Sigmoid colon (tissue), 7 donors: ENCODE measurements around the gene KLK6. TPM values are rescaled to one million over a fixed set of nuclear protein-coding genes. Genes with fewer than 3 reads are reported as not detected.
"Not testable (repeated sequence)": the region's sequence is repeated elsewhere in the genome, so short reads cannot be mapped to it uniquely, and the experiment has no call there.

Experiments used
- DNase-seq: peaks from one replicate; pipeline ENCODE4 v3.0.0-alpha.2; 2019
- H3K27ac ChIP-seq, 4 donors: fragments of 200-600 bp; sonication (generic); one replicate each; pipeline ENCODE4 v1.5.1; 2016 to 2019; ENCODE audit warnings: mild to moderate bottlenecking in 1 of 4
- H3K27me3 ChIP-seq, 3 donors: fragments of 200-600 bp; sonication (generic); one replicate each; pipeline ENCODE4 v1.5.1; 2019; ENCODE audit warnings: mild to moderate bottlenecking in 1 of 3
- H3K36me3 ChIP-seq, 4 donors: fragments of 200-600 bp; sonication (generic); one replicate each; pipeline ENCODE4 v1.5.1; 2016 to 2019
- H3K4me1 ChIP-seq, 4 donors: fragments of 200-600 bp; sonication (generic); one replicate each; pipeline ENCODE4 v1.5.1; 2017 to 2019
- H3K4me3 ChIP-seq, 4 donors: fragments of 200-600 bp; sonication (generic); one replicate each; pipeline ENCODE4 v1.5.1; 2017 to 2019; ENCODE audit warnings: mild to moderate bottlenecking in 2 of 4, moderate library complexity in 1 of 4
- H3K9me3 ChIP-seq, 4 donors: fragments of 200-600 bp in 3 of 4; sonication (generic) in 3 of 4; one replicate each; pipeline versions ENCODE4 v1.5.1 to v1.6.1; 2013 to 2019
- CTCF ChIP-seq, 4 experiments: fragments of 450-650 bp in 3 of 4; fragments of 200-600 bp in 1 of 4; IDR thresholded peaks; one replicate each; pipeline ENCODE4 v1.5.1; 2016 to 2019; ENCODE audit warnings: antibody characterized with exemption in 4 of 4, mild to moderate bottlenecking in 3 of 4, moderate library complexity in 2 of 4
- EP300 ChIP-seq, 4 donors: sonication (generic); formaldehyde crosslinking; IDR thresholded peaks; one replicate each; pipeline ENCODE4 v1.6.1; 2017; ENCODE audit warnings: antibody characterized with exemption in 4 of 4
- POLR2A ChIP-seq, 2 donors: fragments of 450-650 bp; IDR thresholded peaks; one replicate each; pipeline ENCODE4 v1.6.1; 2016; ENCODE audit warnings: antibody characterized with exemption in 2 of 2, mild to moderate bottlenecking in 2 of 2, moderate library complexity in 2 of 2
- POLR2AphosphoS5 ChIP-seq, 4 donors: sonication (generic); formaldehyde crosslinking; IDR thresholded peaks; one replicate each; pipeline ENCODE4 v1.6.1; 2017; ENCODE audit warnings: antibody characterized with exemption in 4 of 4
- WGBS, 2 donors: extraction: QIAGEN DNeasy Blood & Tissue Kit; methylation state at CpG; one replicate each; pipeline ENCODE4 v1.1.7; 2013; 5-methylcytosine and 5-hydroxymethylcytosine counted together
- intact Hi-C: fragments of 100-400 bp; cut with DNase I; formaldehyde crosslinking; loops from one replicate; pipeline ENCODE4 v1.15.1; 2023
- polyA plus RNA-seq, 3 donors: library from polyadenylated mRNA; stranded (reverse); fragments of 200-250 nt; gene quantifications; one replicate each; pipeline ENCODE4 v1.2.3, GENCODE V29; 2013
- total RNA-seq, 4 donors: library from RNA; depleted of rRNA; stranded (reverse); fragments of >200 nt; gene quantifications; one replicate each; pipeline ENCODE4 v1.1.0, GENCODE V29; 2016
- donor health status: healthy with polysubstance abuse.
- donor health status: Bipolar disorder and iron deficiency.
- donor health status: healthy.

The KLK6 gene
- total and polyA plus RNA-seq, 7 donors, result not detected

DNA sequence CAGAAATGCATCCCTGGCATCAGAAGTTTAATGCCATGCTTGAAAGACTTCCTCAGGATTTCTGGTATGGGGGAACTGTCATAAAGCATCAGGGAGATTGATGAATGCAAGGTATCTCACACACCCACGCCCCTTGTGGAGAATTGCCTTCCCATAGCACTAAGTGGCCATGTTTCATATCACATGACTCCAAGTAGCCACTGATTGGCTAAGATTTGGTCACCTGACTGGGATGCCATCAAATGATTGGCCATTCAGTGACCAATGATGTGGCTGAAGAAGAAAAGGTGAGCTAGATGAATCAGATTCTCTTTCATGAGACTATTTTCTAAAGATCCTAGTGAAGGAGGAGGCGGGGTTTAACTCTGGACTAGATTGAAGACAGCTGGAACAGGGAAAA, 24.7 kb upstream of the KLK6 start:
- DNase-seq, result peak; percentile 7
- Histone ChIP-seq H3K4me1 (no peaks in the 10 kb centered on the region), H3K9me3 (no peaks in the 10 kb centered on the region), H3K36me3 (no peaks in the 10 kb centered on the region), H3K4me3 (no peak overlapping the region), H3K27me3 (peaks cover 0 to 10% (median 2%) of the 10 kb centered on the region in 3 donors), H3K27ac (no peak overlapping the region)
- intact Hi-C loops, result no loop called here
- TF ChIP-seq POLR2AphosphoS5 (IDR thresholded peaks at IDR 0.05), result no peak
- no peak for TF ChIP-seq CTCF (IDR thresholded peaks at IDR 0.05)
- no peak for TF ChIP-seq EP300 (IDR thresholded peaks at IDR 0.05)
- TF ChIP-seq POLR2A (IDR thresholded peaks at IDR 0.05), result no peak
- 66 to 81% methylated on average over 2 of the region's 2 CpGs for WGBS, 2 donors

DNA sequence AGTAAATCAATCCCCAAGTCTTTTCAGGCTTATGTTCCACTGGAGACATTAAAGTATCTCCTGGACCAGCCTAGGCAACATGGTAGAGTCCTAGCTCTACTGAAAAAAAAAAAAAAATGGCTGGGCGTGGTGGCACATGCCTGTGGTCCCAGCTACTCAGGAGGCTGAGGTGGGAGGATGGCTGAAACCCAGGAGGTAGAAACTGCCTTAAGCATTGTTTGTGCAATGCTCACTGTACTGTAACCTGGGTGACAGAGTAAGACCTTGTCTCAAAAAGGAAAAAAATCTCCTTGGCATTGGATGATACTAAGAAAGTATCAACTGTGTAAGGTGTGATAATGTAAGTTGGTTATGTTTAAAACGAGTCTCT, 23.3 kb upstream of the KLK6 start:
- no peak overlapping the region for H3K4me3 ChIP-seq
- TF ChIP-seq EP300 (IDR thresholded peaks at IDR 0.05) (no peak), POLR2AphosphoS5 (IDR thresholded peaks at IDR 0.05) (no peak), CTCF (IDR thresholded peaks at IDR 0.05) (no peak), POLR2A (IDR thresholded peaks at IDR 0.05) (no peak)
- intact Hi-C loops, result no loop called here
- no peaks in the 10 kb centered on the region for H3K27me3 ChIP-seq
- H3K27ac ChIP-seq, result no peak overlapping the region
- DNase-seq, result peak; percentile 2
- H3K36me3 ChIP-seq, result no peaks in the 10 kb centered on the region
- no peaks in the 10 kb centered on the region for H3K9me3 ChIP-seq
- no peaks in the 10 kb centered on the region for H3K4me1 ChIP-seq
- WGBS, 2 donors, result 52 to 75% methylated on average over 2 of the region's 2 CpGs

GRCh38 chr19:50984416-50984815, 15.0 kb upstream of the KLK6 start:
- H3K4me1 ChIP-seq, H3K9me3 ChIP-seq, H3K36me3 ChIP-seq, H3K4me3 ChIP-seq, intact Hi-C loops, H3K27ac ChIP-seq: not testable (repeated sequence)
- H3K27me3 ChIP-seq, result peaks cover 5 to 33% (median 7%) of the 10 kb centered on the region in 3 donors
- WGBS, 2 donors, result 85 to 87% methylated on average over 14 of the region's 14 CpGs
- peak; percentile 28 for DNase-seq

- WGBS, 2 donors, result 19 to 34% methylated on average over 28 of the region's 28 CpGs
- Histone ChIP-seq H3K27ac (no peak within 1 kb of the TSS), H3K4me3 (no peak within 1 kb of the TSS), H3K4me1 (no peaks in the 10 kb centered on the region), H3K27me3 (peaks cover 5 to 34% (median 7%) of the 10 kb centered on the region in 3 donors), H3K36me3 (no peaks in the 10 kb centered on the region), H3K9me3 (no peaks in the 10 kb centered on the region)
- intact Hi-C loops, result no loop called here
- TF ChIP-seq EP300 (IDR thresholded peaks at IDR 0.05) (no peak), POLR2A (IDR thresholded peaks at IDR 0.05) (no peak), POLR2AphosphoS5 (IDR thresholded peaks at IDR 0.05) (no peak), CTCF (IDR thresholded peaks at IDR 0.05) (no peak)
- peak; percentile 34 for DNase-seq
Measured at GRCh38 chr19:50983625-50984292, 14.4 kb upstream of the KLK6 start, which contains the start of gene KLK7. KLK7 (minus strand) TSS chr19:50983917; CDS start chr19:50982399, 1,518 bp downstream.

DNA sequence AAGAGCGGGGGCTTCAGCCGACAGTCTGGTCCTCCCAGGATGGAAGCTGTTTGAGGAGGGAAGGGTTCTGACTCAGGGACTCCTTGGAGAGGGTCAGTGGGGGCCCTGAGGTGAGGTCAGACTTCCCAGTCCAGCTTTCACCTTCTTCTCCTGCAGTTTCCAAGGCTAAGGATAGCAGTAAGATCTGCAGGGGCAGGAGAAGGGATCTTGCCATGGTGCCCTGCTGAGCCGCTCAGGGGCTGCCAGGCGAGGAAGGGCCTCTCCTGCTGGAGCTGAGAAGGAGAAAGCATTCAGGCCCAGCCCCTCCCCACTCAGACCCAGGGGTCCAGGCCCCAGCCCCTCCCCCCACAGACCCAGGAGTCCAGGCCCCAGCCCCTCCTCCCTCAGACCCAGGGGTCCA, 12.8 kb upstream of the KLK6 start:
- WGBS, 2 donors, result 79 to 81% methylated on average over 4 of the region's 4 CpGs
- intact Hi-C loops, result no loop called here
- peaks cover 5 to 43% (median 7%) of the 10 kb centered on the region in 3 donors for H3K27me3 ChIP-seq
- no peaks in the 10 kb centered on the region for H3K4me1 ChIP-seq
- no peak for TF ChIP-seq CTCF (IDR thresholded peaks at IDR 0.05)
- TF ChIP-seq POLR2A (IDR thresholded peaks at IDR 0.05), result no peak
- no peak for TF ChIP-seq EP300 (IDR thresholded peaks at IDR 0.05)
- no peak for TF ChIP-seq POLR2AphosphoS5 (IDR thresholded peaks at IDR 0.05)
- H3K9me3 ChIP-seq, result no peaks in the 10 kb centered on the region
- H3K4me3 ChIP-seq, result no peak overlapping the region
- no peaks in the 10 kb centered on the region for H3K36me3 ChIP-seq
- H3K27ac ChIP-seq, result no peak overlapping the region
- peak; percentile 30 for DNase-seq
